NCI-H2227 (cell line): Measurements from ENCODE around the gene PACSIN2.

Source experiments
- DNase-seq: peaks from one replicate; lab custom pipeline; 2025; ENCODE audit not compliant: unreplicated experiment; lab: John Stamatoyannopoulos, UW

The PACSIN2 gene

DNA sequence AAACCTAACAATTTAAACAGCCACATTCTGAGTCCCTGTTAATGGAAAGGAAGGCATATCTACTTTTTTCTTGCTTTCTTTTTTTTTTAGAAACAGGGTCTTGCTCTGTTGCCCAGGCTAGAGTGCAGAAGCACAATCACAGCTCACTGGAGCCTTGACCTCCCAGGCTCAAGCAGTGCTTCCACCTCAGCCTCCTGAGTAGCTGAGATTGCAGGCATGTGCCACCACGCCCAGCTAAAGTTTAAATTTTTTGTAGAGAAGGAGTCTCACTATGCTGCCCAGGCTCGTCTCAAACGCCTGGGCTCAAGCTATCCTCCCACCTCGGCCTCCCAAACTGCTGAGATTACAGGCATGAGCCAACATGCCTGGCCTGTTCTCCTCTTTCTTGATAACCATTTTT lies 183.2 kb downstream of the PACSIN2 start:
- DNase-seq, result no peak

- DNase-seq, result no peak
These were observed 184.8 kb downstream of the PACSIN2 start for GRCh38 chr22:42830161-42830560.

- DNase-seq, result no peak
These were observed 185.6 kb downstream of the PACSIN2 start for GRCh38 chr22:42829302-42829701.

GRCh38 chr22:42825796-42826195 lies 189.2 kb downstream of the PACSIN2 start:
- DNase-seq, result no peak

DNA sequence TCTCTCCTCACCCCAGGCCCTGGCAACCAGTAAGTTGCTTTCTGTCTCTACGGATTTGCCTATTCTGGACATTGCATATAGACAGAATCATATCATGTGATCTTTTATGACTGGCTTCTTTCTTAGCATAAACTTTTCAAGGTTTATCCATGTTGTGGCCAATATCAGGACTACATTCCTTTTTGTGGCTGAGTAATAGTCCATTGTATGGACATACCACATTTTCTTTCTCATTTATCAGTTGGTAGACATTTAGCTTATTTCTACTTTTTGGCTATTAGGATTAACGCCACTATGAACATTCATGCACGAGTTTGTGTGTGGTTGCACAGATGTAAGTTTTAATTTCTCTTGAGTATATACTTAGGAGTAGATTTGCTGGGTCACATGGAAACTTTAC lies 193.6 kb downstream of the PACSIN2 start:
- no peak for DNase-seq

DNA sequence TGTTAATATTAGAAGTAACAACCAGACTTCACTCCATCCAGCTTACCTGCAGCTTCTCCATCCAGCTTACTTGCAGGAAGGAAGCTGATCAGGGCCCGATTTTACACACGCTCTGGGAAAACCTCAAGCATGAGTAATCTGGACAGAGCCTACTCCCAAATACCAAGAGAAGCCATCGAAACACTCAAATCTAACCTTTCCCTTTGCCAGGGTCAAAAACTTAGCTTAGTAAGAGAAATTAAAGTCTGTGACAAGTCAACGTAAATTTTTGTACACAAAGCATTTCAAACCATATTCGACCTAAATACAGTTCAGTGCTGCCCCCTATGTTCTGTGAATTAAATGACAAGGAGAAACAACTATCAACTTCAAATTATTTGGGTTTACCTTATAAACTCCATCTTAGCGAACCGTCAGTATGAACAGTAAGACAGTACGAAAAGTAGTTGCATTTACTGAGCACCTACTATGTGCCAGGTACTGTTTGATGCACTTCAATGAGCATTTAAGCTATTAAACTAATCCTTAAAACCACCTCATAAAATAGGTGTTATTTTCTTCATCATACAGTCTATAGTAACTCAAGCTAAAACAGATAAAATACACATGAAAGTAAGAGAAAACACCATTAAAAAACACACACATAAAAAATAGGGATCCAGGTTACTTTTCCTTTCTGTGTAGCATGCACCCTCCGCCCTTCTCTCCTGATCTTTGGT lies 194.7 kb downstream of the PACSIN2 start:
- DNase-seq, result no peak
